Measurements from ENCODE around the gene MBD3L2. TPM values are rescaled to one million over a fixed set of nuclear protein-coding genes. Genes with fewer than 3 reads are reported as not detected.

The MBD3L2 gene
- total RNA-seq, 3 donors from 2014 or later, result not detected

- TF ChIP-seq, protein P1, sequence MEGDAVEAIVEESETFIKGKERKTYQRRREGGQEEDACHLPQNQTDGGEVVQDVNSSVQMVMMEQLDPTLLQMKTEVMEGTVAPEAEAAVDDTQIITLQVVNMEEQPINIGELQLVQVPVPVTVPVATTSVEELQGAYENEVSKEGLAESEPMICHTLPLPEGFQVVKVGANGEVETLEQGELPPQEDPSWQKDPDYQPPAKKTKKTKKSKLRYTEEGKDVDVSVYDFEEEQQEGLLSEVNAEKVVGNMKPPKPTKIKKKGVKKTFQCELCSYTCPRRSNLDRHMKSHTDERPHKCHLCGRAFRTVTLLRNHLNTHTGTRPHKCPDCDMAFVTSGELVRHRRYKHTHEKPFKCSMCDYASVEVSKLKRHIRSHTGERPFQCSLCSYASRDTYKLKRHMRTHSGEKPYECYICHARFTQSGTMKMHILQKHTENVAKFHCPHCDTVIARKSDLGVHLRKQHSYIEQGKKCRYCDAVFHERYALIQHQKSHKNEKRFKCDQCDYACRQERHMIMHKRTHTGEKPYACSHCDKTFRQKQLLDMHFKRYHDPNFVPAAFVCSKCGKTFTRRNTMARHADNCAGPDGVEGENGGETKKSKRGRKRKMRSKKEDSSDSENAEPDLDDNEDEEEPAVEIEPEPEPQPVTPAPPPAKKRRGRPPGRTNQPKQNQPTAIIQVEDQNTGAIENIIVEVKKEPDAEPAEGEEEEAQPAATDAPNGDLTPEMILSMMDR (IDR thresholded peaks at IDR 0.05), result no peak
- no peak for TF ChIP-seq POLR2AphosphoS5 (IDR thresholded peaks at IDR 0.05)
- no peak for TF ChIP-seq POLR2A (IDR thresholded peaks at IDR 0.05)
- H3K4me1 ChIP-seq, result peaks cover 0 to 5% of the 10 kb centered on the region in 2 donors
- peaks cover 57% of the 10 kb centered on the region for H3K36me3 ChIP-seq
- no peak overlapping the region for H3K4me3 ChIP-seq
- no peak for DNase-seq (ENCODE audit: low spot score in 2 of 2)
- intact Hi-C loops (cut with DNase I; ENCODE audit: low total_unique reads), result no loop called here
- H3K9me3 ChIP-seq, result peaks cover 49 to 52% of the 10 kb centered on the region in 2 donors
- H3K27me3 ChIP-seq, result no peaks in the 10 kb centered on the region
- H3K27ac ChIP-seq, result no peak overlapping the region
These were observed 25.7 kb downstream of the MBD3L2 start for GRCh38 chr19:7074705-7075282.

DNA sequence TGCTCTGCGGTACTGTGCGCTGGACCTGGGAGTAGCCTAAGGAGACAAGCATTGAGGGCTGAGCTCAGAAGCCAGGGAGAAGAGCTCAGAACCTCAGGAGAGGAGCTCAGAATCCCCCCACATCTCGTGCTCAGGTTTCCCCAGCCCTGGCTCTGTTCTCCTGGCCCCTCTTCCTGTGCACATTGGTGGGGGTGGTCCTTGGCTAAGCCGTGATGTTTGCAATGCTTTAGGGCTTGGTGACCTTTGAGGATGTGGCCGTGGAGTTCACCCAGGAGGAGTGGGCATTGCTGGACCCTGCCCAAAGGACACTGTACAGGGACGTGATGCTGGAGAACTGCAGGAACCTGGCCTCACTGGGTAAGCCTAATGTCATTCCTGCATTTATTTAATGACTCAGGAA is 27.0 kb downstream of the MBD3L2 start:
- Histone ChIP-seq H3K4me1 (no peaks in the 10 kb centered on the region), H3K27ac (no peak overlapping the region), H3K36me3 (peaks cover 68% of the 10 kb centered on the region), H3K27me3 (no peaks in the 10 kb centered on the region), H3K9me3 (peaks cover 62 to 65% of the 10 kb centered on the region in 2 donors), H3K4me3 (no peak overlapping the region)
- DNase-seq (ENCODE audit: low spot score in 2 of 2), result no peak
- intact Hi-C loops (cut with DNase I; ENCODE audit: low total_unique reads), result no loop called here
- no peak for TF ChIP-seq POLR2A (IDR thresholded peaks at IDR 0.05)
- TF ChIP-seq, protein P1 (IDR thresholded peaks at IDR 0.05), result no peak
- TF ChIP-seq POLR2AphosphoS5 (IDR thresholded peaks at IDR 0.05), result no peak

DNA sequence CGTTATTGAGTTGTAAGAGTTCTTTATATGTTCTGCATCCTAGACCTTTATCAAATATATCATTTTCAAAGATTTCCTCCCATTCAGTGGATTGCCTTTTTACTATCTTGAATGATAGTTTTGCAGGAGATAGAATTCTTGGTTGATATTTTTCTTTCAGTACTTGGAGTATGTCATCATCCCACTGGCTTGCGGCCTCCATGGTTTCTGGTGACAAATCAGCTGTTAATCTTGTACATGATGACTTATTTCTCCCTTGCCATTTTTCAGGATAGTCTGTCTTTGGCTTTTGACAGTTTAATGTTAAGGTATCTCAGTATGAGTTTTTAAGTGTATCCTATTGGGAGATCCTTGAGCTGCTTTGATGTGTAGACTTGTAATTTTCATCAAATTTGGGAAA is 28.9 kb downstream of the MBD3L2 start:
- peaks cover 81 to 84% of the 10 kb centered on the region in 2 donors for H3K9me3 ChIP-seq
- H3K36me3 ChIP-seq, result peaks cover 73% of the 10 kb centered on the region
- TF ChIP-seq, protein P1 (IDR thresholded peaks at IDR 0.05), result no peak
- TF ChIP-seq POLR2AphosphoS5 (IDR thresholded peaks at IDR 0.05) (no peak), POLR2A (IDR thresholded peaks at IDR 0.05) (no peak)
- intact Hi-C loops (cut with DNase I; ENCODE audit: low total_unique reads), result no loop called here
- H3K27me3 ChIP-seq, result no peaks in the 10 kb centered on the region
- H3K4me1 ChIP-seq, result no peaks in the 10 kb centered on the region
- no peak overlapping the region for H3K4me3 ChIP-seq
- DNase-seq (ENCODE audit: low spot score in 2 of 2), result no peak
- H3K27ac ChIP-seq, result no peak overlapping the region

GRCh38 chr19:7083076-7083956 is 34.2 kb downstream of the MBD3L2 start:
- TF ChIP-seq POLR2A (IDR thresholded peaks at IDR 0.05) (no peak), POLR2AphosphoS5 (IDR thresholded peaks at IDR 0.05) (no peak)
- TF ChIP-seq, protein P1 (IDR thresholded peaks at IDR 0.05), result no peak
- intact Hi-C loops (cut with DNase I; ENCODE audit: low total_unique reads), result no loop called here
- Histone ChIP-seq H3K36me3 (peaks cover 47% of the 10 kb centered on the region), H3K9me3 (peaks cover 97 to 99% of the 10 kb centered on the region in 2 donors), H3K4me3 (peak overlapping the region in 1 of 3 donors; percentile 26), H3K4me1 (no peaks in the 10 kb centered on the region), H3K27me3 (no peaks in the 10 kb centered on the region), H3K27ac (no peak overlapping the region)
- DNase-seq (ENCODE audit: low spot score in 2 of 2), result no peak

DNA sequence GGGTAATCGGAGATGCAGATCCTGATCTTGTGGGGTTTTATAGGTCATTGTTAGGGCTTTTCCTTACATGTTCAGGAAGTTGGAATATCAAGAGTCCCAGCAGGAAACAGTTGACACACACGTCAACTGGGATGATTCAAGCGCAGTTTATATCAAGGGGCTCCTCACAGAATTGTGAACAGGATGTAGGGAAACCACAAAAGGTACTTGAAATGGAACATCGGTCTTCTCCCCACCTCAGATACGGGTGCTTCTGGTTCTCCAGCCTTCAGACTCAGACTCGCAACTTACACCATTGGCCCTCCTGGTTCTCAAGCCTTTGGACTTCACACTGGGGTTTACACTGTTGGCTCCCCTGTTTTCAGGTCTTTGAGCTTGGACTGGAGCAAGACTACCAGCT is 39.9 kb downstream of the MBD3L2 start:
- TF ChIP-seq POLR2A (IDR thresholded peaks at IDR 0.05), result no peak
- TF ChIP-seq POLR2AphosphoS5 (IDR thresholded peaks at IDR 0.05), result no peak
- TF ChIP-seq, protein P1 (IDR thresholded peaks at IDR 0.05), result no peak
- no peaks in the 10 kb centered on the region for H3K27me3 ChIP-seq
- no peak overlapping the region for H3K4me3 ChIP-seq
- no peaks in the 10 kb centered on the region for H3K4me1 ChIP-seq
- intact Hi-C loops (cut with DNase I; ENCODE audit: low total_unique reads), result loop anchor here (5.0 kb wide), 1 partner anchor 703 kb away; no protein-coding TSS in a partner anchor
- DNase-seq (ENCODE audit: low spot score in 2 of 2), result no peak
- H3K9me3 ChIP-seq, result peaks cover 83 to 87% of the 10 kb centered on the region in 2 donors
- H3K27ac ChIP-seq, result no peak overlapping the region
- H3K36me3 ChIP-seq, result no peaks in the 10 kb centered on the region
